Astrocyte (in vitro differentiated cells and primary cell): Measurements from ENCODE around the gene IL20RB.

Experiments
- CTCF ChIP-seq: IDR thresholded peaks from 2 replicates; pipeline ENCODE4 v1.5.1; 2011; ENCODE audit warnings: low read depth, mild to moderate bottlenecking, inconsistent platforms, low read length, moderate library complexity; ENCODE audit not compliant: insufficient read depth
- EZH2 ChIP-seq: IDR thresholded peaks from 2 replicates; pipeline ENCODE4 v1.6.1; 2012; ENCODE audit warnings: mild to moderate bottlenecking, low read length, inconsistent platforms; ENCODE audit not compliant: insufficient read depth

GRCh38 chr3:137046747-137047146 is 89.0 kb downstream of the IL20RB start:
- TF ChIP-seq EZH2 (no peak), CTCF (no peak)
